HepG2 (cell line): ENCODE results near the gene DPP6. TPM values are rescaled to one million over a fixed set of nuclear protein-coding genes. Genes with fewer than 3 reads are reported as not detected.

ENCODE experiments used
- BATF2 ChIP-seq: sonication (generic); formaldehyde crosslinking; IDR thresholded peaks from 2 replicates; pipeline ENCODE4 v1.8.0; 2022; ENCODE audit warnings: mild to moderate bottlenecking, missing genetic modification reagents, moderate library complexity
- DMAP1 ChIP-seq: IDR thresholded peaks from 2 replicates; pipeline ENCODE4 v1.6.1; 2016
- ETS1 ChIP-seq: sonication (generic); formaldehyde crosslinking; IDR thresholded peaks from 2 replicates; pipeline ENCODE4 v1.4.0; 2020; ENCODE audit warnings: missing genetic modification reagents
- GATA4 ChIP-seq: sonication (generic); IDR thresholded peaks from 2 replicates; pipeline ENCODE4 v1.6.1; 2016; ENCODE audit warnings: antibody characterized with exemption, low read depth, borderline replicate concordance
- UBTF ChIP-seq: sonication (generic); formaldehyde crosslinking; IDR thresholded peaks from 2 replicates; pipeline ENCODE4 v1.4.0; 2020; ENCODE audit warnings: mild to moderate bottlenecking, missing genetic modification reagents
- ZBTB39 ChIP-seq: sonication (generic); formaldehyde crosslinking; IDR thresholded peaks from 2 replicates; pipeline ENCODE4 v1.5.0; 2020; ENCODE audit warnings: missing genetic modification reagents
- ZFYVE20 ChIP-seq: sonication (generic); formaldehyde crosslinking; IDR thresholded peaks from 2 replicates; pipeline ENCODE4 v1.8.0; 2023; ENCODE audit warnings: low read depth, mild to moderate bottlenecking, moderate library complexity, missing genetic modification reagents, borderline replicate concordance
- ZNF12 ChIP-seq: sonication (generic); formaldehyde crosslinking; IDR thresholded peaks from 2 replicates; pipeline ENCODE4 v1.5.0; 2020; ENCODE audit warnings: missing genetic modification reagents
- ZNF17 ChIP-seq: sonication (generic); formaldehyde crosslinking; IDR thresholded peaks from 2 replicates; pipeline ENCODE4 v1.5.0; 2020; ENCODE audit warnings: mild to moderate bottlenecking, missing genetic modification reagents
- ZNF282 ChIP-seq: fragments of 450-650 bp; IDR thresholded peaks from 2 replicates; pipeline ENCODE4 v1.6.1; 2018; ENCODE audit not compliant: partially characterized antibody
- ZNF414 ChIP-seq: sonication (generic); formaldehyde crosslinking; IDR thresholded peaks from 2 replicates; pipeline ENCODE4 v1.5.0; 2020; ENCODE audit warnings: missing genetic modification reagents
- ZNF484 ChIP-seq: sonication (generic); formaldehyde crosslinking; IDR thresholded peaks from 2 replicates; pipeline ENCODE4 v1.5.1; 2020; ENCODE audit warnings: mild to moderate bottlenecking, low read depth, missing genetic modification reagents, borderline replicate concordance
- ZZZ3 ChIP-seq: sonication (generic); formaldehyde crosslinking; IDR thresholded peaks from 2 replicates; pipeline ENCODE4 v1.4.0; 2020; ENCODE audit warnings: missing genetic modification reagents, mild to moderate bottlenecking, borderline replicate concordance
- polyA plus RNA-seq, 8 experiments: library from polyadenylated mRNA; depleted of rRNA in 3 of 8; stranded (reverse) in 7 of 8; unstranded in 1 of 8; fragments of >200 nt; fragmentation: Illumina TruSeq in 4 of 8; extraction: Trizol in 4 of 8; gene quantifications; 2 replicates each; pipeline versions ENCODE4 v1.2.1 to v1.2.3, GENCODE V29; 2011 to 2016; ENCODE audit warnings: low read depth in 4 of 8, missing spikeins in 1 of 8, mixed read lengths in 1 of 8; ENCODE audit not compliant: insufficient read depth in 1 of 8
- total RNA-seq, 5 experiments: library from RNA; depleted of rRNA; stranded (reverse); fragments of >200 nt; fragmentation: Illumina TruSeq; extraction: Trizol; gene quantifications; 2 replicates each; pipeline ENCODE4 v1.2.3, GENCODE V29; 2016; ENCODE audit warnings: low read depth in 1 of 5

Gene DPP6
- total and polyA plus RNA-seq, 2 of the 13 experiments (the other 11 are each of a cell fraction or from before 2014, with no cell fraction given) = not detected

- TF ChIP-seq ZNF12 (CRISPR knock-in tag) (no peak), DMAP1 (CRISPR knock-in tag) (no peak), ZNF17 (CRISPR knock-in tag) (no peak), ETS1 (no peak), ZNF282 (no peak), ZBTB39 (CRISPR knock-in tag) (no peak), ZNF484 (CRISPR knock-in tag) (no peak), ZNF414 (CRISPR knock-in tag) (no peak), UBTF (CRISPR knock-in tag) (no peak), ZZZ3 (CRISPR knock-in tag) (no peak), ZFYVE20 (CRISPR knock-in tag) (no peak), BATF2 (CRISPR knock-in tag) (no peak), GATA4 (no peak)
Measured at GRCh38 chr7:154332811-154333580, 280.8 kb downstream of the DPP6 start (continued).
